Heart left ventricle (tissue), 13 donors: Measurements from ENCODE around the gene SETD6.

ENCODE experiments used
- CTCF ChIP-seq, 12 donors: fragments of 200-600 bp; sonication (generic) in 4 of 12; IDR thresholded peaks; one replicate each; pipeline versions ENCODE4 v1.5.0 to v1.8.0; 2018 to 2022; ENCODE audit warnings: antibody characterized with exemption in 12 of 12, mild to moderate bottlenecking in 5 of 12
- POLR2A ChIP-seq, 2 donors: fragments of 450-650 bp; IDR thresholded peaks; one replicate each; pipeline ENCODE4 v1.6.1; 2017; ENCODE audit warnings: antibody characterized with exemption in 2 of 2, mild to moderate bottlenecking in 2 of 2, moderate library complexity in 2 of 2
- donor health status: ischemic (EF 13 %, LVEDD 7.1; RV severe dilation, severe dysfunction).
- donor health status: DM: no; HTN: yes; CAD: no.
- donor health status: DM: no; HTN: no; CAD: no.
- donor health status: ischemic (EF 25% LVEDD 6.9; RV normal size, moderate dysfunction).
- donor health status: ischemic (EF 25% LVEDD 5.7; RV mildly dilated, moderate dysfunction).
- donor health status: ischemic (EF 35%, LVEDD 5.7; RV mildly dilated, moderate dysfunction).
- donor health status: nonischemic (EF 11% LVEDD 7.7; RV severe dilation, severe dysfunction).
- donor health status: DM: yes; HTN: yes; CAD: no.
- donor health status: PGD.
- donor health status: ischemic (EF 29% LVEDD 5.4; RV normal size, mild dysfunction).
- donor health status: nonischemic (EF 23%, LVEDD 6.1; RV moderate dilation, normal function).

GRCh38 chr16:58478427-58478826 lies 36.9 kb upstream of the SETD6 start:
- TF ChIP-seq CTCF (IDR thresholded peaks at IDR 0.05) (no peak), POLR2A (IDR thresholded peaks at IDR 0.05) (no peak)
